Measurements from ENCODE around the gene ARAP1. TPM values are rescaled to one million over a fixed set of nuclear protein-coding genes. Genes with fewer than 3 reads are reported as not detected.

The ARAP1 gene
- total and polyA plus RNA-seq, 2 of the 8 experiments (the other 6 are each of a cell fraction or from before 2014, with no cell fraction given): 25.7 to 61.6 TPM

DNA sequence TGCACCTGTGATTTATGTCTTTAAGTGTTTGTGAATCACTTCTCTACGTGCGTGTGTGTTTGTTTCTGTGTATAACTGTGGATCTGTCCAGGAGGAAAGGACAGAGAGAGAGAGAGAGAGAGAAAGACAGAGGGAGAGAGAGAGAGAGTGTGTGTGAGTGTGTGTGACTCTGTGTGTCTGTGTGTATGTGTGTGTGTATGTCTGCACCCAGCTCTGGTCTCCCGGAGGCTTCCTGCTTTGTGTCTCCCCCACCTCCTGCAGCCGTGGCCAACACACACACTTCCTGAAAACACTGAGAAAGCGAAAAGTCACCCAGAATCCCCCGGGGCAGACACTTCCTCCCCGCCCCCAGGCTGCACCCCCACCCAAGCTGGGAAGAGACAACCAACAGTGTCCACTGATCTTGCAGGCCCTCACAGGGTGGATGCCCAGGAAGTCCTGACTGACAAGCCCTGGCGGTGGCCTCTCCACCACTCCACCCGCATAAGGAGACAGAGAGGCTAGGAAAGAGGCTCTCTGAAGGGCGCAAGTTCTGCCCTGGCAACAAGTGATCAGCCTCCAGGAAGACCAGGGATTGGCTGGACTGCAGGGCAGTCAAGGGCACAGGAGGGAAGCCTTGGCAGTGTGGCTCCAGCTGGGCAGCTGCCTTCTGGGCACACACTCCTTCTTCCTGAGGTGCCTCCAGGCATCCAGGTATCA lies 30.0 kb downstream of the ARAP1 start (continued):
- TF ChIP-seq, protein P1, sequence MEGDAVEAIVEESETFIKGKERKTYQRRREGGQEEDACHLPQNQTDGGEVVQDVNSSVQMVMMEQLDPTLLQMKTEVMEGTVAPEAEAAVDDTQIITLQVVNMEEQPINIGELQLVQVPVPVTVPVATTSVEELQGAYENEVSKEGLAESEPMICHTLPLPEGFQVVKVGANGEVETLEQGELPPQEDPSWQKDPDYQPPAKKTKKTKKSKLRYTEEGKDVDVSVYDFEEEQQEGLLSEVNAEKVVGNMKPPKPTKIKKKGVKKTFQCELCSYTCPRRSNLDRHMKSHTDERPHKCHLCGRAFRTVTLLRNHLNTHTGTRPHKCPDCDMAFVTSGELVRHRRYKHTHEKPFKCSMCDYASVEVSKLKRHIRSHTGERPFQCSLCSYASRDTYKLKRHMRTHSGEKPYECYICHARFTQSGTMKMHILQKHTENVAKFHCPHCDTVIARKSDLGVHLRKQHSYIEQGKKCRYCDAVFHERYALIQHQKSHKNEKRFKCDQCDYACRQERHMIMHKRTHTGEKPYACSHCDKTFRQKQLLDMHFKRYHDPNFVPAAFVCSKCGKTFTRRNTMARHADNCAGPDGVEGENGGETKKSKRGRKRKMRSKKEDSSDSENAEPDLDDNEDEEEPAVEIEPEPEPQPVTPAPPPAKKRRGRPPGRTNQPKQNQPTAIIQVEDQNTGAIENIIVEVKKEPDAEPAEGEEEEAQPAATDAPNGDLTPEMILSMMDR (IDR thresholded peaks at IDR 0.05; ENCODE audit: control extremely low read depth in 1 of 3, insufficient read depth in 1 of 3, low read depth in 1 of 3, low read length in 3 of 3): no peak
- TF ChIP-seq SP1 (IDR thresholded peaks at IDR 0.05; ENCODE audit: low read depth, low read length) (peak; percentile 46; the same call in 1 of the 2 replicates), RFX5 (IDR thresholded peaks at IDR 0.05; ENCODE audit: borderline replicate concordance, low read depth, low read length) (peak; percentile 99), PHF8 (conservative IDR thresholded peaks at IDR 0.05; ENCODE audit: low read depth, low read length) (no peak), TCF12 (IDR thresholded peaks at IDR 0.05; ENCODE audit: low read depth, low read length) (no peak), ASH2L (IDR thresholded peaks at IDR 0.05; ENCODE audit: low read length) (no peak), GTF2F1 (IDR thresholded peaks at IDR 0.05; ENCODE audit: borderline replicate concordance, low read depth, low read length) (no peak), CEBPB (IDR thresholded peaks at IDR 0.05; ENCODE audit: low read depth, low read length) (no peak), POU5F1 (IDR thresholded peaks at IDR 0.05; ENCODE audit: low read depth, low read length) (no peak)

Measured in H1 (cell line).